Cerebellar cortex (tissue), 1 donor: ENCODE measurements around the gene OTULIN.

Source experiments
- DNase-seq: peaks from one replicate; pipeline ENCODE4 v3.0.0-alpha.2; 2015; ENCODE audit warnings: low spot score

Gene OTULIN

DNA sequence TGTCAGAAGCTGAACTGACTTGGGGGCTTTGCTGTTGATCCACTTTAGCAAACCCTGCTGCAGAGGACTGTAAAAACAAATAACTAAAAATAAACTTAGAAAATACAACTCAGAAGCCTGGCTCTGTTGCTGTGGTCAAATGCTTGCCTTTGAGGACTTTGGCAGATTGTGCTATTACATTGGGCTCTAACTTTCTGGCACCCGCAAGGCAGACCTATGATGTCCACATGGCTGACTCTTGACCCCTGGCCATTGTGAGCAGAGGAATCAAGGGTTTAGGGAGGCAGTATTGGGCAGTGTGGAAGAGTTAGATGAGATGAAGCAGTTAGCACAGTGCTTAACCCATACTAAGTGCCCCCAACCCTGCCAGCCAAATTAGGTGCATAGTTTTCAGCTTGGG, 34.0 kb downstream of the OTULIN start:
- no peak for DNase-seq

DNA sequence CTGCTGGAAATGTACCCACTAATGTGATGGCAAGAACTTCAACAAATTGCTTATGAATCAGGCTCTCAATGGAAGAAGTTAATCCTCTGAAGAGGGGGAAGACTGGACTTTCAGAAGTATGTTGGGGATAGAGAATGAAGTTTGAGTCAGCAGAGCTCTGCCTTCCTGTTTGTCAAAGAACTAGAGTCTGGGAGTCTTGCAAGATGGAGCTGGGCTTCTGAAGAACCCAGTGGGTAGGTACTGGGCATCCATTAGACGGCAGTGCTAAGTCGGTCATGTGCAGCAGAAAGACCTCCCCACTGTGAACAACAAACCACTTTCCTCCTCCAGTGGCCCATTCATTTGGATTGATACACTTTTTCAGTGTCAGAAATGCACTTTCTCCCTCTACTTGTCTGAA, 34.6 kb downstream of the OTULIN start:
- DNase-seq: no peak

DNA sequence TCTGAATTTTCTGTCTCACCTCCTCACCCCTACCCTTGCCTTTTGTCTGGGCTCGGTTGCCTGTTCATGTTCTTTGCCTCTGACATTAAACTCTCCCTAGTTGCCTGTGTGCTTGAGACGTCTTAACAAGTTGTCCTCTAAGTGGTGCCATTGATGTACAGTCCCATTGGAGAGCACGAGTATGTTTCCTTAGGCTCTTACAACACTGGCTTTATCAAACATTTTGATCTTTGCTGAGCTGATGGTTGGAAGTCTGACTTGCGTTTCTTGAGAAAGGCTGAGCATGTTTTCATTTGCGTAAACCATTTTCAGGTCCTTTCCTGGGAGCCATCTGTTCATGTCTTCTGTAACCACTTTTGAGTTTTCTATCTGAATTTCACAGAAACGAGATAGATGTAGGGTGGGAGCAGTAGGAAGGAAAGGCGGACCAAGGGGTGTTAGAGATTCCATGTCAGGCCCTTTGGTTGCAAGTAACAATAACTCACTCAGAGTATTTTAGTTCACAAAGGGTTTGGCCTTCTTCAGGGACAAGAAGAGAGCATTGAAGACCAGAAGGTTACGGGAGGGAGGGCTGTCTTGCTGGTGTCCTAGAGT, 35.4 kb downstream of the OTULIN start:
- no peak for DNase-seq

GRCh38 chr5:14700478-14701436, 36.2 kb downstream of the OTULIN start:
- no peak for DNase-seq

- DNase-seq: no peak
Observed at GRCh38 chr5:14701556-14701955, 37.0 kb downstream of the OTULIN start.

DNA sequence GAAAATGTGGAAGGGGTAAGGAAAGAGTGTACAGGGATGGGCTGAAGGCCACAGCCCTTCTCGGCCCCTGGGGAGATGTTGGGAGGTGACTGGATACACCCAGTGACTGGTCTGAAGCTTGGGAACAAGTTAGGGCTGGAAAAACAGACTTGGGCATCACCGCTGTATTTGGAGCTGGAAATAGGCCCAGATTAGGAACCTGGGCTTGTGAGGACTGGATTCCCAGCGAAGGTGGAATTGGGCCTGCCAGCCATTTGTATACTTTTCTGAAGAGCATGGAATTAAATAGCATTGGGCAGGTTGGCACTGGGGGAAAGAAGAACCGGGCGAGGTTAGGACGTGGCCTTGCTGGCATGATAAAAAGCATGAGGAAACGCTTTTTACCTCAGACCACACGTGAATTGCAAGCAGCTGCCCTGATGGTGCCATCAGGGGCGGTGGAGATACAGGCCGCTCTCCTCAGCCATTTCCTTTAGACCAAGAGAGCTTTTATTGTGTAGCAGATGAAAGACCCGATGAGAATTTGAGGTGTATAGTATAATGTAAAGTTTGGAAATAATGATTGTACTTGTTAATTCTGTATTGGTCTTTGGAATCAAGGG, 37.8 kb downstream of the OTULIN start:
- no peak for DNase-seq

DNA sequence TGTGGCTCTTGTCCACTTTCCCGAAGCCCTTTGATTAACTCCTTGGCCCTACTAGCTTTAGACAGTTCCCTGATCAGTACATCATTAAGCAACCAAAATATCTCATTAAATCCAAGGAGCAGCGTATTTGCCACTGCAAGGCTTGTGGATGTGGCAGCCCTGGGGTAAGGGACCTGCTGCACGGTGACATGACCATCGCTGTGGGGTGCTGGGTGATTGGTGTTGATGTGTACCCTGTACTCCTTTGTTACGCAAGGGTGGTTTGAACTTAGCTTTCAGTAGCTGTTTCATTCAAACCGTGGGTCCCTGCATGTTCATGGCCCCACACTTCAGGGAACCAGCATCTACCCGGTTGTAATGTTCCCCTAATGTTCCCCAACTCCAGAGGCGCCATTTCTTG, 41.0 kb downstream of the OTULIN start:
- no peak for DNase-seq

DNA sequence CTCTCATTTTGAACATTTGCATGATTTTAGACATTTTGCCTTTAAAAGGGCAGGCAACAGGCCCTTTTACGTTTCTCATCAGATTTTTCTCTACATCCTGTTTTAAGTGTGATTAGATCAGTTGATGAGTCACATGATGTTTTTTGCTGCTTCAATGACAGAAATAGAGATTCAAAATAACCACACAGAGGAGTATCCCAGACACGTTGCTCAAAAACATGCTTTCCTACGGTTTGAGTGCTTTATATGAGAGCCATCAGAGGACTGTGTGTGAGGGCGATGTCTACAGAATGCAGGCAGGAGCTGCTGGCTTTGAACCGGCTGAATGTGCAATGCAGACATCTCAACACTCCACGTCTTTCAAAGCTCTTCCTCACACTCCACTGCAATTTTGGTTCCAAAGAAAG, 42.1 kb downstream of the OTULIN start:
- no peak for DNase-seq

DNA sequence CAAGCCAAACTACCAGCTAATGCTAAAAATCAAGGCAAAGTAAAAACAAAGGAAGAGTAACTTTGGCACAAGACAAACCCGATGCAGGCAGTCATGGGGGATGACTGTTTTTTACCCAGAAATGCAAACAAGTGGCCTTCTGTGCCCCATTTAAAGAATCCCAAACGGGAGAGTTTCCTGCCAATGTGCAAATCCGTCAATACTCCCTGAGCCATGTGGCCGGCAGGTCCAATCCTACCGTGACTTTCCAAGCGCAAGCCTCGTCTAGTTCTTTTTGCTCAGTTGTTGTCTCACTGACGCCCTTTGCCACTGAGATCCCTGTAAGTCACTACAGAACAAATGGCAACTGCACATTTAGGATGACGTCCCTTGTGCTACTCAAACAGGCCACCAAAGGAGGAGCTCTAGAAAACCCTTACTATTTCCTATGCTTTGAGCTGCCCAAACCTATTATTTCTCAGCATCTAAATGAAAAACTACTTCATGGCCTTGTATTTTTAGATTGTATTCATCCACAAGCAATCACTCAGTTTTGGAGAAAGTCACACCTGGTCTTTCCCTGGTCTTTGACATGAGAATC, 43.4 kb downstream of the OTULIN start:
- DNase-seq: no peak

DNA sequence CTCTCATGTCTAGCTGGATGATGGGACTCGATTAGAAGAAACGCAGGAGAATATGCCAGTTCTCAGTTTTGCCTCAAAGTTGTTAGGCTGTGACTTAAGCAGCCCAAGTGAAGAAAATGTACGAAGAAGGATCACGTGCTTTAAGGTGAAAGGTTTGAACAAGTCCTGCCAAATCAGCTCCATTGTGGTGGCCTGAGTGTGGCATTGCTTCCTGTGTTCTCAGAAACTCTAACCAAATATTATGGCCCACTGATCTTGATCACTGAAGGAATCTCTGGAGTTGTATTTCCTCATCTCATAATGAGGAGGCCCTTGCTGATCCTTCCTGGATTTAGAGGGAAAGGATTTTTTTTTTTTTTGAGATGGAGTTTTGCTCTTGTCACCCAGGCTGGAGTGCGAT, 44.0 kb downstream of the OTULIN start:
- no peak for DNase-seq

DNA sequence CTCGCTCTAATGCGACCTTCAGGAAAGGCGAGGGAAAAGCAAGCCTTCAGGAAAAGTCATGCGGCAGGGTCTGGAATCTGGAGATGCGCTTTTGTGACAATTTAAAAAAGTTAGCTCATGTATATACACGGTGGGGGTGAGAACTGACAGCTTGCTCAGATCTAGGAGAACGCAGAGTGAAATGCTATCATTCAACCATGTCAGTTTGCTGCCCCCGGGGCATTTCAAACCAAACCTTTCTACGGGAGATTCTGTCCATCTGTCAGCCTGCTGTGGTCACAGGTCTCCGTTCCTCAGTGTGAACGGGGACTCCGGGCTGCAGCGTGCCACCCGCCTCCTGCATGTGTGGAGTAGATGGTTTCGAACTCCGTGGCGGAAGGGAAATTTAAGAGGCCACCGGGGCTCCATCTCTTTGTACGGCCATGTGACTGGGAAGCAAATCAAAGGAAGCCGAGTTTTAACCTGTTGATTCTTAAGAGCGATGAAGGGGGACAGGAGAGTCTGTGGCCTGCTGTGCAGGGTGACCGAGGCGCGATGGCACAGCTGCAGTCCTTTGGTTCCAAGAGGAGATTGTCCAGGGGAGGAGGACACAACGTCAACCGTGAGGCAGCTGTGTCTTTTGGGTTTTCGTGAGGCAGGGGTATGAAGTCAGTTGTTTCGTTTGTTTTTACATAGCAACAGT, 45.9 kb downstream of the OTULIN start:
- no peak for DNase-seq

DNA sequence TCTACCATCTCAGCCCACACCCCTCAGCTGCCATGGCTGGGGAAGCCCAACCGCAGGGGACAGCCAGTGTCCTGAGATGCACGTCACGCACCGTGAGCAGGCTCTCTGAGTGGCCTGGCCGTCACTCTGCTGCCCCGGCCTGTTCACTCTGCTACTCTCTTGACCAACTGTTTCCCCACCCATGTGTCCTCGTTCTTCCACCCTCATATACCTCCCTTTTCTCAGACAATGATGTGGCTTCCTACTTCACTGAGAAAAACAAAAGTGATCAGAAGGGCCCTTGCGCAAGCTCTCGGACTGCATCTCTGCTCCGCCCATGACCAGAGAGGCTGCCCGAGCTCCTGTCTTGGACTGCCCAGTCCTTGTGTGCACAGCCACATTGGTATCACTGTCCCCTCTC, 47.6 kb downstream of the OTULIN start:
- DNase-seq: no peak

GRCh38 chr5:14712666-14713065, 48.1 kb downstream of the OTULIN start:
- DNase-seq: no peak

DNA sequence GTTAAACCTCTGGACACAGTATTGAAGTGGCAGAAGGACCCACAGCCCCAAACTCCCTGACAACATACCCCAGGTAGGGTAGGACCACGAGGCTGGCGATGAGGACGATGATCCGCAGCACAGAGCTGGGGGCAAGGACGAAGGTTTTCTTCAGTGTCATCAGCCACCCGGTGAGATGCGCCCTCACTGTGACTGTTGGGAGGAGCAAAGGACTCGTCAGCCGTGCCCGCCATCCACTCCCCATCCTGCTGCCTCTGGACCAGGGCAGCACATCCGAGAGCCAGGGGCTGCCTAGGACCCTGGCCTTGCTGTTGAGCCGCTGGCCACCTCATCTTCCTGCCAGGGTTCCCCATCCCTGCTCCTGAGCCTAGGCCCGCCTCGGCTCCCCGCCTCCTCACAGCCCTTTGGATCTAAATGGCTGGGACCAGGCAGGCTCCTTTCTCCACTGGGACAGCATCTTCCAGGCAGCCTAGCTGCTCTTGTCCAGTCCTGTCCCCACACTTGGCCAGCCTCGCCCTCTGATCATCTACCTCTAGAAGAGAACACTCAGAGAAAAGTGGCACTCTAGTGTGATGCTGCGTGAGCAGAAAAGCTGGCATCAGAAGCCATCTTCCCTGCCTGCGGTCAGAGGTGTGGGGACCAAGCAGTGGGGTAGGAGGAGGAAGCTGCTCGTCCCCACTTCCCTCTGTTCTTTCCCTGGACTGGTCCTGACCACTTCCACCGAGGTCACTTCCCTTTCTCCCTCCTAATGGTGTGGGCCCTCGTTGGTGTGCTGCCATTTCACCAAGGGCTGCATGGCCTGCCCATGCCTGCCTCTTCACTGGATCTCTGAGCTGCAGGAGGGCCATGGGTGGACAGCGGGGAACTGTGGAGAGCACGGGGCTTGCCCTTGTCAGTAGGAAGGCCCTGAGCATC, 49.2 kb downstream of the OTULIN start:
- DNase-seq: no peak

DNA sequence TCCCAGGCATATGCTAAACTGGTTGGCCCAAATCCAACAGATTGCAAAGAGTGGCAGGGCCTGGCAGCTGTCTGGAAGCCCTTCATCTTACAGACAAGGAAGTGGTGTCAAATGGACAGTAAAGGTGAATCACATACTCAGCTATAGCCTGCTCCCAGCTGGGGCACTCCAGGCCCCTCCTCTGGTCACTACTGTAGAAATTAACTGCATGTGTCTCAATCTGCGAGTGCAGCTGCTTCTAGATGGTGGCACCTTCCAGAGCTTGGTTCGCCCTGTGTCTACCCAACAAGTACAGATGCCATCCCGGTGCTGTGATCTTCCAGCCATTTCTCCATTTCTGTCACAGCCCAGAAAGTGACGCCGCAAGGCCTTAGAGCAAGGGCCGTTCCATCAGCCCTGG, 50.2 kb downstream of the OTULIN start:
- DNase-seq: peak; percentile 35

- no peak for DNase-seq
Observed at GRCh38 chr5:14715481-14715880, 51.0 kb downstream of the OTULIN start.

- no peak for DNase-seq
Observed at GRCh38 chr5:14716755-14717752, 52.5 kb downstream of the OTULIN start.

GRCh38 chr5:14718778-14719177, 54.3 kb downstream of the OTULIN start:
- no peak for DNase-seq

DNA sequence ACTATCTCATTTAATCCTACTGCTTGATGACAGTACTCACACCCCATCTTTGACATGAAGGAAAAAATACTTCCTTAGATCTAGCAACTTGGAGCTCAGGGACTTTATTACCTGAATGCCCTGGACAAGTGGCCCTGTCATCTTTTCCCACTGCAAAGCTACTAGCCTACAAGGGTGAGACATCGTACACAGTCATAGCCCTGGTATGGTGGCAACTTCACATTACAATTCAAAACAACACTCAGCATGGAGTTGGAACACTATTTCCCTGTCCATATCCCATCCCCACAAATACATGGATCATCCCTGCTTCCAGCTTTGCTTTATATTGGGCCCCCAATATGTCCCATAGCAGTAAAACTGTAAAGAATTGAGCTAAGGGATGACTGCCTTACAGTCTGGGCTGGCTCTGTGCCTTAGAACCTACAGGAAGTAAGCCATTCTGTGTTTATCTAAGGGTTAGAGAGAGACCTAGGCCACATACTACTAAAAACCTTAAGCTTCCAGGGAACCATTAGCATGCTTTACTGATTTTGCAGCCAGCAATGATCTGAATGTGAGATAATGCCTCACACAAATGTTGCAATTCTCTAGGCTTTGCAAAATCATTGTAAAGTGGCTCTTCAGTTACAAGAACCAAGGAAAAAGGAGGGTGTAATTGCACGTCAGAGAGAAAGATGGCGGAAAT, 55.9 kb downstream of the OTULIN start:
- no peak for DNase-seq
